Prostate gland (tissue), 2 donors: Measurements from ENCODE around the gene CLDN3. TPM values are rescaled to one million over a fixed set of nuclear protein-coding genes. Genes with fewer than 3 reads are reported as not detected.
A peak's percentile ranks its signal among the peaks of the same experiment; 100 is the strongest.

Source experiments
- DNase-seq: peaks from one replicate; pipeline ENCODE4 v3.0.0-alpha.2; 2019; ENCODE audit warnings: low spot score
- H3K27ac ChIP-seq, 2 donors: fragments of 200-600 bp; sonication (generic); 2 replicates each; pipeline ENCODE4 v1.5.1; 2017 to 2019
- H3K27me3 ChIP-seq: fragments of 200-600 bp; sonication (generic); replicated peaks from 2 replicates; pipeline ENCODE4 v1.5.1; 2019; ENCODE audit not compliant: insufficient read depth
- H3K36me3 ChIP-seq, 2 donors: fragments of 200-600 bp; sonication (generic); 1 replicate in 1 of 2; 2 replicates in 1 of 2; pipeline versions ENCODE4 v1.5.1 to v1.8.1; 2017 to 2019
- H3K4me1 ChIP-seq: fragments of 200-600 bp; sonication (generic); replicated peaks from 2 replicates; pipeline ENCODE4 v1.5.1; 2019
- H3K4me3 ChIP-seq, 2 donors: fragments of 200-600 bp; sonication (generic); 2 replicates each; pipeline ENCODE4 v1.5.1; 2017 to 2019
- H3K9me3 ChIP-seq: fragments of 200-600 bp; sonication (generic); 2 replicates; pipeline ENCODE4 v1.5.1; 2017
- POLR2A ChIP-seq: fragments of 450-650 bp; IDR thresholded peaks from one replicate; pipeline ENCODE4 v1.6.1; 2016; ENCODE audit warnings: antibody characterized with exemption, mild to moderate bottlenecking
- POLR2AphosphoS5 ChIP-seq: sonication (generic); formaldehyde crosslinking; IDR thresholded peaks from one replicate; pipeline ENCODE4 v1.6.1; 2017; ENCODE audit warnings: antibody characterized with exemption
- WGBS: methylation state at CpG from one replicate; pipeline ENCODE4 v1.1.5; 2018; 5-methylcytosine and 5-hydroxymethylcytosine counted together
- intact Hi-C: fragments of 100-400 bp; cut with DNase I; formaldehyde crosslinking; loops from one replicate; pipeline ENCODE4 v1.14.2; 2022
- total RNA-seq, 2 donors: library from RNA; depleted of rRNA; stranded (reverse); fragments of >200 nt; gene quantifications; one replicate each; pipeline ENCODE4 v1.1.0, GENCODE V29; 2016
- TF ChIP-seq, protein P1 (sequence below), 4 experiments: fragments of 200-600 bp in 2 of 4; fragments of 450-650 bp in 2 of 4; sonication (generic) in 2 of 4; IDR thresholded peaks; 1 replicate in 3 of 4; 2 replicates in 1 of 4; pipeline ENCODE4 v1.5.1; 2016 to 2019; ENCODE audit warnings: antibody characterized with exemption in 4 of 4, mild to moderate bottlenecking in 2 of 4, moderate library complexity in 2 of 4

The CLDN3 gene
- total RNA-seq, 2 donors from 2014 or later, result 156 to 176 TPM

DNA sequence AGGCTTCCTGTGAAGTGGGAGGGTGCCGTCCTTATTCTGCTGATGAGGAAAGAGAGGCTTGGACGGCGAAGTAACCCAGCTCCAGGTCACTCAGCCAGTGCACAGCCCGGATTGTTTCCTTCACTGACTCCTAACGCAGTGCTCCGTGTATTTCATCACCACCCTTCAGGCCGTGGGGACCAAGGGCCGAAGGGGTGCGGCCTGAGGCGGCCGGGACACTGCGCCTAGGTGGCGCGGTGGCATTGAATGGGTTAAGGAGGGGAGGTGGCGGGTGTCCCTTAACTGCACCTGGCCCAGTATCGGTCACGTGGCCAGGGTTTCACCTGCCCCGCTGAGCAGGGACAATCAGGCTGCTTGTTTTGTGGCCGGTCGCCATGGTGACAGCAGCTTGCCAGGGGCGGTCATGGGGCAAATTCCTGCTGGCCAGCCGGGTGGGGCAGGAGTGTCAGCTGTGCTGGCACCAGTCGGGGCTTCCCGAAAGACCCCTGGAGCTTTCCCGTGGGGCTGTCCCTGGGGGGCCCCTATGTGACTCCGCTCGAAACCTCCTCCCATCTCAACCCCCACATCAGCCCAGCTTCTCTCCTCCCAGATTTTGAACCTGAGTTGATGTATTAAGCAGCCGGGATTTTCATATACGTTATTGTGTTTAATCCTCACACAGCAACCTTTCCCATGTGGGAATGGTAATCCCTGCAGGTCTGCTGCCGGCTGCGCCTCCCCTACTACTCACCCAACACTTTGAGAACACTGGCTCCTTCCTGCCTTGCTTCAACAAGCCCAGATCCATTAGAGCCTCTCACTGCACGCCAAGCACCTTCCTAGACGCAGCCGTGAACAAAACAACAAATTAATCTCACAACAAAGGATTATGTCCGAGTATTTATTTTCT, 27.1 kb downstream of the CLDN3 start:
- Histone ChIP-seq H3K4me1 (peaks cover 14% of the 10 kb centered on the region), H3K4me3 (no peak overlapping the region), H3K9me3 (no peaks in the 10 kb centered on the region), H3K36me3 (no peaks in the 10 kb centered on the region), H3K27me3 (no peaks in the 10 kb centered on the region), H3K27ac (peak overlapping the region; percentile 89 to 92)
- intact Hi-C loops, result loop anchor here (5.0 kb wide), 1 partner anchor 109 kb away; no protein-coding TSS in a partner anchor
- peak; percentile 71 for DNase-seq
- TF ChIP-seq POLR2AphosphoS5, result peak; percentile 50
- TF ChIP-seq, protein P1, sequence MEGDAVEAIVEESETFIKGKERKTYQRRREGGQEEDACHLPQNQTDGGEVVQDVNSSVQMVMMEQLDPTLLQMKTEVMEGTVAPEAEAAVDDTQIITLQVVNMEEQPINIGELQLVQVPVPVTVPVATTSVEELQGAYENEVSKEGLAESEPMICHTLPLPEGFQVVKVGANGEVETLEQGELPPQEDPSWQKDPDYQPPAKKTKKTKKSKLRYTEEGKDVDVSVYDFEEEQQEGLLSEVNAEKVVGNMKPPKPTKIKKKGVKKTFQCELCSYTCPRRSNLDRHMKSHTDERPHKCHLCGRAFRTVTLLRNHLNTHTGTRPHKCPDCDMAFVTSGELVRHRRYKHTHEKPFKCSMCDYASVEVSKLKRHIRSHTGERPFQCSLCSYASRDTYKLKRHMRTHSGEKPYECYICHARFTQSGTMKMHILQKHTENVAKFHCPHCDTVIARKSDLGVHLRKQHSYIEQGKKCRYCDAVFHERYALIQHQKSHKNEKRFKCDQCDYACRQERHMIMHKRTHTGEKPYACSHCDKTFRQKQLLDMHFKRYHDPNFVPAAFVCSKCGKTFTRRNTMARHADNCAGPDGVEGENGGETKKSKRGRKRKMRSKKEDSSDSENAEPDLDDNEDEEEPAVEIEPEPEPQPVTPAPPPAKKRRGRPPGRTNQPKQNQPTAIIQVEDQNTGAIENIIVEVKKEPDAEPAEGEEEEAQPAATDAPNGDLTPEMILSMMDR (IDR thresholded peaks at IDR 0.05), result no peak
- WGBS, result 23% methylated on average over 35 of the region's 35 CpGs

DNA sequence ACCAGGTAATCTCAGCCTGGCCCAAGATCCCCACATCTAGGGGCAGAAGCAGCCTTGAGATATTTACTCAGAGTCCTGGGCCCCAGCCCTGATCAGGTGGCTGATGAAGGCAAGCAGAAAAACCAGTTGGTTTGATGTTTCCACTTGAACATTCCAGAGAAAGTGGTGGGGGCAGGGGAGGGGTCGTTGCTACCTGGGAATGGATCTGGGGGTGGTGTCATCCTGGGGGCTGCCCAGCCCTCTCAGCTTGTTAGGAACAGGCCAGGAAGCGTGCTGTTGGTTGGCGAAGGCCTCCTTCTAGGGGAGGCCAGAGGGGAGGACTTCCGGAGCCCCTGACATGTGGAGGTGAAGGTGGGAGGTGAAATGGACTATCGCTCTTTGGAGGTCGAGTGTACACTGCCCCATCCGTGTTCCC, 27.7 kb downstream of the CLDN3 start:
- Histone ChIP-seq H3K4me3 (no peak overlapping the region), H3K9me3 (no peaks in the 10 kb centered on the region), H3K36me3 (no peaks in the 10 kb centered on the region), H3K27me3 (no peaks in the 10 kb centered on the region), H3K4me1 (peaks cover 21% of the 10 kb centered on the region), H3K27ac (peak overlapping the region; percentile 89 to 92)
- 67% methylated on average over 7 of the region's 7 CpGs for WGBS
- TF ChIP-seq POLR2A (no peak), POLR2AphosphoS5 (peak; percentile 72)
- TF ChIP-seq, protein P1 (IDR thresholded peaks at IDR 0.05), result peak in 1 of 4 experiments; percentile 12
- intact Hi-C loops, result loop anchor here (5.0 kb wide), 1 partner anchor 110 kb away; no protein-coding TSS in a partner anchor
- DNase-seq, result no peak

DNA sequence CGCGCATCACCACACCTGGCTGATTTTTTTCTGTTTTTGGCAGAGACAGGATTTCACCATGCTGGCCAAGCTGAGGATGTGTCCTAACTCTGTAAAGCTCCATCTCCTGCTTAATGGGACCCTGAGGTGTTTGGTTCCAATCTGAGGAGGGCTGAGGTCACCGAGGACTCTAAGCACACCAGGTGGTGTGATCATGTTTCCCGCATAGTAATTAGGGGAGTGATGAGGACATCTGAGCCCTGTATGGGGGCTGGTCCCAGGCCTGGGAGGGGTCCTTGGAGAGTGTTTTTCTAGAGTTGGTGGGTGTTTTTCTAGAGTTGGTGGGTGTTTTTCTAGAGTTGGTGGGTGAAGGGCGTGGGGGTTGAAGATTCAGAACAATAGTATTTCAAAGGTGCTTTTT, 28.5 kb downstream of the CLDN3 start:
- H3K4me3 ChIP-seq, result no peak overlapping the region
- H3K4me1 ChIP-seq, result peaks cover 25% of the 10 kb centered on the region
- no peak for DNase-seq
- TF ChIP-seq POLR2A (no peak), POLR2AphosphoS5 (no peak)
- TF ChIP-seq, protein P1 (IDR thresholded peaks at IDR 0.05), result no peak
- H3K36me3 ChIP-seq, result no peaks in the 10 kb centered on the region
- H3K9me3 ChIP-seq, result no peaks in the 10 kb centered on the region
- H3K27me3 ChIP-seq, result no peaks in the 10 kb centered on the region
- intact Hi-C loops, result loop anchor here (5.0 kb wide), 1 partner anchor 111 kb away; no protein-coding TSS in a partner anchor
- H3K27ac ChIP-seq, result peak overlapping the region; percentile 89 to 92
- WGBS, result 93% methylated on average over 5 of the region's 5 CpGs

DNA sequence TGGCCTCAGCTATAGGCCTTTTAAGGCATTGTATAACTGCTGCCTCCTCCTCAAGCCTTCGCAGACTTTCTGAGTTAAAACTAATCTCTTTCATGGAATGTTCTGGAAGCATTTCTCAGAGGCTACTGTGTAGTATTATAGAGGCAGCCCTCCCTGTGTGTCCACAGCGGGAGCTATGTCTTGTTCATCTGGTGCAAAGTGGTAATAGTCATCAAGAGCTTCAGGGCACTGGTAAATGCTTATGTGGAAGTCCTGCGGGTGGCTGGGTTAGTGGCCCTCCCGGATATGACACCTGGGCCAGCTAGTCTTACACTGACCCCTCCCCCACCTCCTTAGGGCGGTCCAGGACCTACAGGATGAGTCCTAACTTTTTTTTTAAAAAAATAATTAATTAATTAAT, 29.3 kb downstream of the CLDN3 start:
- Histone ChIP-seq H3K4me3 (no peak overlapping the region), H3K9me3 (no peaks in the 10 kb centered on the region), H3K36me3 (no peaks in the 10 kb centered on the region), H3K27ac (peak overlapping the region; percentile 94 to 98), H3K27me3 (no peaks in the 10 kb centered on the region), H3K4me1 (peaks cover 25% of the 10 kb centered on the region)
- DNase-seq, result no peak
- 83% methylated on average over 5 of the region's 5 CpGs for WGBS
- intact Hi-C loops, result loop anchor here (5.0 kb wide), 1 partner anchor 112 kb away; no protein-coding TSS in a partner anchor
- TF ChIP-seq POLR2A (no peak), POLR2AphosphoS5 (no peak)
- TF ChIP-seq, protein P1 (IDR thresholded peaks at IDR 0.05), result no peak
